ENCODE results near the gene HELZ.

HELZ gene

GRCh38 chr17:67241719-67242341 lies 3.2 kb downstream of the HELZ start:
- DNase-seq (ENCODE audit: low read depth, low spot score) = no peak
- no peak overlapping the region for H3K4me3 ChIP-seq (ENCODE audit: insufficient read length, low read depth)
- TF ChIP-seq ZNF274 (IDR thresholded peaks at IDR 0.05; ENCODE audit: low read depth, low read length) (no peak), YY1 (IDR thresholded peaks at IDR 0.05; ENCODE audit: insufficient read depth, insufficient read length) (no peak), SUZ12 (IDR thresholded peaks at IDR 0.05; ENCODE audit: extremely low read depth, insufficient read depth, insufficient read length) (no peak)
- peaks cover 37% of the 10 kb centered on the region for H3K36me3 ChIP-seq (ENCODE audit: insufficient read depth, insufficient read length, low read length)
- H3K9me3 ChIP-seq (ENCODE audit: insufficient read depth, low read length) = no peaks in the 10 kb centered on the region
- H3K4me1 ChIP-seq (ENCODE audit: insufficient read depth, insufficient read length) = no peaks in the 10 kb centered on the region
- H3K27me3 ChIP-seq (ENCODE audit: insufficient read depth, insufficient read length) = no peaks in the 10 kb centered on the region
- no peak overlapping the region for H3K9ac ChIP-seq (ENCODE audit: insufficient read length, low read depth)

GRCh38 chr17:67239597-67239996 lies 5.4 kb downstream of the HELZ start:
- H3K4me1 ChIP-seq (ENCODE audit: insufficient read depth, insufficient read length) = no peaks in the 10 kb centered on the region
- H3K4me3 ChIP-seq (ENCODE audit: insufficient read length, low read depth) = no peak overlapping the region
- no peaks in the 10 kb centered on the region for H3K9me3 ChIP-seq (ENCODE audit: insufficient read depth, low read length)
- peaks cover 55% of the 10 kb centered on the region for H3K36me3 ChIP-seq (ENCODE audit: insufficient read depth, insufficient read length, low read length)
- H3K9ac ChIP-seq (ENCODE audit: insufficient read length, low read depth) = no peak overlapping the region
- TF ChIP-seq SUZ12 (IDR thresholded peaks at IDR 0.05; ENCODE audit: extremely low read depth, insufficient read depth, insufficient read length) (no peak), ZNF274 (IDR thresholded peaks at IDR 0.05; ENCODE audit: low read depth, low read length) (no peak), YY1 (IDR thresholded peaks at IDR 0.05; ENCODE audit: insufficient read depth, insufficient read length) (no peak)
- DNase-seq (ENCODE audit: low read depth, low spot score) = no peak
- H3K27me3 ChIP-seq (ENCODE audit: insufficient read depth, insufficient read length) = no peaks in the 10 kb centered on the region

DNA sequence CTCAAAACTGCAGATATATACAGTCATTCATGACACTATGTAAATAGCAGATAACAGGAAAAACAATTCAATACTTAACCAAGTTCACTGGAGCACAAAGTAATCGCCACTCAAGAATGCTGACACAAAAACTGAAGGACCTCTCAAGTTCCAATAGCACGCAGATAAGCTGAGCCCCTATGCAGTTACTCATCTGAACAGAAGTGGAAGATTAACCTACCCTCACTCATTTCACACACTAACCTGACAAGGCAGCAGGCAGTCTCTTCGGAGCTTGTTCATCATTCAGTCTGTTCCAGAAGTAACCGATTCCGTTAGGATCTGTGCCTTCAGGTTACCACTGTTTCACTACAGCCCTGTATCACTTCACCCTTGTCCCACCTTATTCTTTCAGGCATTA lies 6.0 kb downstream of the HELZ start:
- Histone ChIP-seq H3K4me3 (ENCODE audit: insufficient read length, low read depth) (no peak overlapping the region), H3K4me1 (ENCODE audit: insufficient read depth, insufficient read length) (no peaks in the 10 kb centered on the region), H3K9me3 (ENCODE audit: insufficient read depth, low read length) (no peaks in the 10 kb centered on the region), H3K36me3 (ENCODE audit: insufficient read depth, insufficient read length, low read length) (peaks cover 59% of the 10 kb centered on the region), H3K9ac (ENCODE audit: insufficient read length, low read depth) (no peak overlapping the region), H3K27me3 (ENCODE audit: insufficient read depth, insufficient read length) (no peaks in the 10 kb centered on the region)
- no peak for TF ChIP-seq SUZ12 (IDR thresholded peaks at IDR 0.05; ENCODE audit: extremely low read depth, insufficient read depth, insufficient read length)
- TF ChIP-seq YY1 (IDR thresholded peaks at IDR 0.05; ENCODE audit: insufficient read depth, insufficient read length) = no peak
- TF ChIP-seq ZNF274 (IDR thresholded peaks at IDR 0.05; ENCODE audit: low read depth, low read length) = no peak
- no peak for DNase-seq (ENCODE audit: low read depth, low spot score)

GRCh38 chr17:67232441-67232840 lies 12.6 kb downstream of the HELZ start:
- H3K9ac ChIP-seq (ENCODE audit: insufficient read length, low read depth) = no peak overlapping the region
- TF ChIP-seq YY1 (IDR thresholded peaks at IDR 0.05; ENCODE audit: insufficient read depth, insufficient read length) (no peak), SUZ12 (IDR thresholded peaks at IDR 0.05; ENCODE audit: extremely low read depth, insufficient read depth, insufficient read length) (no peak), ZNF274 (IDR thresholded peaks at IDR 0.05; ENCODE audit: low read depth, low read length) (no peak)
- H3K4me3 ChIP-seq (ENCODE audit: insufficient read length, low read depth) = no peak overlapping the region
- DNase-seq (ENCODE audit: low read depth, low spot score) = no peak
- no peaks in the 10 kb centered on the region for H3K4me1 ChIP-seq (ENCODE audit: insufficient read depth, insufficient read length)
- no peaks in the 10 kb centered on the region for H3K27me3 ChIP-seq (ENCODE audit: insufficient read depth, insufficient read length)
- no peaks in the 10 kb centered on the region for H3K9me3 ChIP-seq (ENCODE audit: insufficient read depth, low read length)
- H3K36me3 ChIP-seq (ENCODE audit: insufficient read depth, insufficient read length, low read length) = peaks cover 37% of the 10 kb centered on the region

- Histone ChIP-seq H3K9me3 (ENCODE audit: insufficient read depth, low read length) (0 out of 2 replicates have a peak, but pooled peaks cover under 1% of the 10 kb centered on the region), H3K36me3 (ENCODE audit: insufficient read depth, insufficient read length, low read length) (peaks cover 15% of the 10 kb centered on the region), H3K4me3 (ENCODE audit: insufficient read length, low read depth) (no peak overlapping the region), H3K27me3 (ENCODE audit: insufficient read depth, insufficient read length) (no peaks in the 10 kb centered on the region), H3K4me1 (ENCODE audit: insufficient read depth, insufficient read length) (no peaks in the 10 kb centered on the region), H3K9ac (ENCODE audit: insufficient read length, low read depth) (no peak overlapping the region)
- DNase-seq (ENCODE audit: low read depth, low spot score) = no peak
- TF ChIP-seq ZNF274 (IDR thresholded peaks at IDR 0.05; ENCODE audit: low read depth, low read length) (no peak), YY1 (IDR thresholded peaks at IDR 0.05; ENCODE audit: insufficient read depth, insufficient read length) (no peak), SUZ12 (IDR thresholded peaks at IDR 0.05; ENCODE audit: extremely low read depth, insufficient read depth, insufficient read length) (no peak)
Measured at GRCh38 chr17:67229109-67229955, 15.7 kb downstream of the HELZ start.

DNA sequence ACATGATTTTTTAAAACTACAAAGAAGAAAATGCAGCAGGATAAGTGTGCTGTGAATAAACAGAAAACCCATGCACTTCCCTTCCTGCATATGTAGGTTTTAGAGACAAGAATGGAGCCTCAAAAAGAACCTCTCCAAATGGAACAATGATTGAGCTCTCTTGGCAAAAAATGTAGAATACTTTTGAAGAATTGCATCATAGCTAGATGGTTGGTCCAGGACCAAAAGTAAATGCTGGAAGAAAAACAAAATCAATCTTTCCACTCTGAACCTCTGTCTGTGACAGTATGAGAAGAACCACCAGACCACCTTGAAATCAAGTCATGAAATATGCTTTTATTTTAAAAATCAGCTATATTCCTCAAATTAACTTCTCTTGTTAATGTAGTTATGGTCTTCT lies 17.5 kb downstream of the HELZ start:
- TF ChIP-seq ZNF274 (IDR thresholded peaks at IDR 0.05; ENCODE audit: low read depth, low read length) (no peak), SUZ12 (IDR thresholded peaks at IDR 0.05; ENCODE audit: extremely low read depth, insufficient read depth, insufficient read length) (no peak), YY1 (IDR thresholded peaks at IDR 0.05; ENCODE audit: insufficient read depth, insufficient read length) (no peak)
- Histone ChIP-seq H3K4me3 (ENCODE audit: insufficient read length, low read depth) (no peak overlapping the region), H3K9ac (ENCODE audit: insufficient read length, low read depth) (no peak overlapping the region), H3K36me3 (ENCODE audit: insufficient read depth, insufficient read length, low read length) (peaks cover 18% of the 10 kb centered on the region), H3K9me3 (ENCODE audit: insufficient read depth, low read length) (0 out of 2 replicates have a peak, but pooled peaks cover 6% of the 10 kb centered on the region), H3K4me1 (ENCODE audit: insufficient read depth, insufficient read length) (no peaks in the 10 kb centered on the region), H3K27me3 (ENCODE audit: insufficient read depth, insufficient read length) (no peaks in the 10 kb centered on the region)
- no peak for DNase-seq (ENCODE audit: low read depth, low spot score)

DNA sequence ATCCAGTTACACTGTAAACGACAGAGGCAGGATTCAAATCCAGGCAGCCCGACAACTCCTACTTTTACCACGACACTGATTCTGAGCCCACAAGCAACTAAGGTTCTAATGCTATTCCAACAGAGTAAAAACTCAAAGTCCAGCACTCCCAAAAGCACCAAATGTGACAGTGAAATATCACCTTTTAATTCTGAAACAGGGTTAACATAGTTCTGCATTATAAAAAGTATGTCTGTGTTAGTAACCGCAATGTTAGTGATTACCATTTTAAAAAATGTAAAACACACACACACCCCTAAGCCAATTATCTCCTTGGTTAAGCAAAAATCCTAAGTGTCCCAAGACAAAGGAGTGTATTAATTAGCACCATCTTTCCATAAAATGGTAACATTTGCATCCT lies 19.7 kb downstream of the HELZ start:
- Histone ChIP-seq H3K27me3 (ENCODE audit: insufficient read depth, insufficient read length) (no peaks in the 10 kb centered on the region), H3K9me3 (ENCODE audit: insufficient read depth, low read length) (0 out of 2 replicates have a peak, but pooled peaks cover 6% of the 10 kb centered on the region), H3K36me3 (ENCODE audit: insufficient read depth, insufficient read length, low read length) (peaks cover 18% of the 10 kb centered on the region), H3K9ac (ENCODE audit: insufficient read length, low read depth) (no peak overlapping the region), H3K4me1 (ENCODE audit: insufficient read depth, insufficient read length) (no peaks in the 10 kb centered on the region), H3K4me3 (ENCODE audit: insufficient read length, low read depth) (no peak overlapping the region)
- TF ChIP-seq SUZ12 (IDR thresholded peaks at IDR 0.05; ENCODE audit: extremely low read depth, insufficient read depth, insufficient read length) (no peak), ZNF274 (IDR thresholded peaks at IDR 0.05; ENCODE audit: low read depth, low read length) (no peak), YY1 (IDR thresholded peaks at IDR 0.05; ENCODE audit: insufficient read depth, insufficient read length) (no peak)
- DNase-seq (ENCODE audit: low read depth, low spot score) = no peak

Measured in NT2/D1 (cell line).